HepG2 (cell line): ENCODE measurements around the gene SCYGR5. TPM values are rescaled to one million over a fixed set of nuclear protein-coding genes. Genes with fewer than 3 reads are reported as not detected.

Experiments
- ADNP ChIP-seq: sonication (generic); formaldehyde crosslinking; IDR thresholded peaks from 2 replicates; pipeline ENCODE4 v1.4.0; 2020; ENCODE audit warnings: missing genetic modification reagents
- AHDC1 ChIP-seq: sonication (generic); formaldehyde crosslinking; IDR thresholded peaks from 2 replicates; pipeline ENCODE4 v1.5.1; 2020; ENCODE audit warnings: mild to moderate bottlenecking, missing genetic modification reagents, borderline replicate concordance
- EHMT2 ChIP-seq: fragments of 200-600 bp; sonication (generic); IDR thresholded peaks from 2 replicates; pipeline ENCODE4 v1.7.0; 2017; ENCODE audit warnings: antibody characterized with exemption, low read depth, low read length, borderline replicate concordance
- FOSL2 ChIP-seq: sonication (generic); formaldehyde crosslinking; IDR thresholded peaks from 2 replicates; pipeline ENCODE4 v1.4.0; 2020; ENCODE audit warnings: missing genetic modification reagents
- FOXK1 ChIP-seq: sonication (generic); formaldehyde crosslinking; IDR thresholded peaks from 2 replicates; pipeline ENCODE4 v1.4.0; 2020; ENCODE audit warnings: low read depth, missing genetic modification reagents, borderline replicate concordance
- FOXP1 ChIP-seq, 2 experiments: fragments of 450-650 bp in 1 of 2; IDR thresholded peaks; 2 replicates each; pipeline ENCODE4 v1.6.1; 2017 to 2018; ENCODE audit warnings: antibody characterized with exemption in 1 of 2
- HDAC2 ChIP-seq: sonication (generic); formaldehyde crosslinking; IDR thresholded peaks from 2 replicates; pipeline ENCODE4 v1.4.0; 2020; ENCODE audit warnings: missing genetic modification reagents
- HNRNPL ChIP-seq: fragments of 200-400 bp; formaldehyde crosslinking; IDR thresholded peaks from 2 replicates; pipeline ENCODE4 v1.6.1; 2017; ENCODE audit warnings: mild to moderate bottlenecking, low read depth, low read length
- HOXA3 ChIP-seq: sonication (generic); formaldehyde crosslinking; IDR thresholded peaks from 2 replicates; pipeline ENCODE4 v1.5.0; 2020; ENCODE audit warnings: missing genetic modification reagents
- JUN ChIP-seq: sonication (generic); formaldehyde crosslinking; IDR thresholded peaks from 2 replicates; pipeline ENCODE4 v1.4.0; 2020; ENCODE audit warnings: mild to moderate bottlenecking, missing genetic modification reagents
- NCOA2 ChIP-seq: sonication (generic); formaldehyde crosslinking; IDR thresholded peaks from 2 replicates; pipeline ENCODE4 v1.8.0; 2022; ENCODE audit warnings: inconsistent platforms
- NFE2L2 ChIP-seq: fragments of 150-350 bp; IDR thresholded peaks from 2 replicates; pipeline ENCODE4 v1.6.1; 2014; ENCODE audit warnings: low read length
- PHF21A ChIP-seq: sonication (generic); formaldehyde crosslinking; IDR thresholded peaks from 2 replicates; pipeline ENCODE4 v1.5.0; 2020; ENCODE audit warnings: mild to moderate bottlenecking, missing genetic modification reagents
- SOX5 ChIP-seq: IDR thresholded peaks from 2 replicates; pipeline ENCODE4 v1.6.1; 2016; ENCODE audit warnings: borderline replicate concordance
- TBX3 ChIP-seq: fragments of 450-650 bp; IDR thresholded peaks from 2 replicates; pipeline ENCODE4 v1.6.1; 2017; ENCODE audit warnings: antibody characterized with exemption, mild to moderate bottlenecking, inconsistent platforms, borderline replicate concordance
- TIGD3 ChIP-seq: sonication (generic); formaldehyde crosslinking; IDR thresholded peaks from 2 replicates; pipeline ENCODE4 v1.5.1; 2020; ENCODE audit warnings: mild to moderate bottlenecking, missing genetic modification reagents, borderline replicate concordance
- ZNF24 ChIP-seq: fragments of 450-650 bp; IDR thresholded peaks from 2 replicates; pipeline ENCODE4 v1.6.1; 2017; ENCODE audit warnings: antibody characterized with exemption, mild to moderate bottlenecking
- ZNF260 ChIP-seq: sonication (generic); formaldehyde crosslinking; IDR thresholded peaks from 2 replicates; pipeline ENCODE4 v1.4.0; 2020; ENCODE audit warnings: missing genetic modification reagents, low read depth, mild to moderate bottlenecking, borderline replicate concordance
- ZNF335 ChIP-seq: sonication (generic); formaldehyde crosslinking; IDR thresholded peaks from 2 replicates; pipeline ENCODE4 v1.4.0; 2020; ENCODE audit warnings: missing genetic modification reagents
- ZNF615 ChIP-seq: sonication (generic); formaldehyde crosslinking; IDR thresholded peaks from 2 replicates; pipeline ENCODE4 v1.5.0; 2020; ENCODE audit warnings: mild to moderate bottlenecking, missing genetic modification reagents, borderline replicate concordance
- ZNF776 ChIP-seq: sonication (generic); formaldehyde crosslinking; IDR thresholded peaks from 2 replicates; pipeline ENCODE4 v1.4.0; 2020; ENCODE audit warnings: mild to moderate bottlenecking, missing genetic modification reagents
- ZZZ3 ChIP-seq: sonication (generic); formaldehyde crosslinking; IDR thresholded peaks from 2 replicates; pipeline ENCODE4 v1.4.0; 2020; ENCODE audit warnings: missing genetic modification reagents, mild to moderate bottlenecking, borderline replicate concordance
- polyA plus RNA-seq, 8 experiments: library from polyadenylated mRNA; depleted of rRNA in 3 of 8; stranded (reverse) in 7 of 8; unstranded in 1 of 8; fragments of >200 nt; fragmentation: Illumina TruSeq in 4 of 8; extraction: Trizol in 4 of 8; gene quantifications; 2 replicates each; pipeline versions ENCODE4 v1.2.1 to v1.2.3, GENCODE V29; 2011 to 2016; ENCODE audit warnings: low read depth in 4 of 8, missing spikeins in 1 of 8, mixed read lengths in 1 of 8; ENCODE audit not compliant: insufficient read depth in 1 of 8
- total RNA-seq, 5 experiments: library from RNA; depleted of rRNA; stranded (reverse); fragments of >200 nt; fragmentation: Illumina TruSeq; extraction: Trizol; gene quantifications; 2 replicates each; pipeline ENCODE4 v1.2.3, GENCODE V29; 2016; ENCODE audit warnings: low read depth in 1 of 5

SCYGR5 gene
- total and polyA plus RNA-seq, 2 of the 13 experiments (the other 11 are each of a cell fraction or from before 2014, with no cell fraction given): not detected

- TF ChIP-seq AHDC1 (CRISPR knock-in tag): peak; percentile 71; the same call in 1 of the 2 replicates
- no peak for TF ChIP-seq ZNF260
- TF ChIP-seq ZZZ3 (CRISPR knock-in tag): no peak
- TF ChIP-seq HDAC2: peak; percentile 90
- 0 out of 2 replicates have a peak, but pooled peaks have one; percentile 59 for TF ChIP-seq ZNF335 (CRISPR knock-in tag)
- peak; percentile 80; the same call in 1 of the 2 replicates for TF ChIP-seq FOXK1
- peak; percentile 69; the same call in 1 of the 2 replicates for TF ChIP-seq JUN (CRISPR knock-in tag)
- peak; percentile 77; the same call in 1 of the 2 replicates for TF ChIP-seq FOSL2
- TF ChIP-seq ZNF776 (CRISPR knock-in tag): no peak
- TF ChIP-seq EHMT2: peak; percentile 89; the same call in 1 of the 2 replicates
- peak; percentile 100 for TF ChIP-seq SOX5
- TF ChIP-seq HOXA3 (CRISPR knock-in tag): peak; percentile 27; the same call in 1 of the 2 replicates
- peak; percentile 76; the same call in 1 of the 2 replicates for TF ChIP-seq PHF21A (CRISPR knock-in tag)
- no peak for TF ChIP-seq HNRNPL
- TF ChIP-seq TIGD3 (CRISPR knock-in tag): no peak
- no peak for TF ChIP-seq ZNF615 (CRISPR knock-in tag)
- TF ChIP-seq NCOA2: peak; percentile 93
- TF ChIP-seq FOXP1 (IDR thresholded peaks at IDR 0.05): peak; percentile 97
- TF ChIP-seq FOXP1 (CRISPR knock-in tag; IDR thresholded peaks at IDR 0.05): peak; percentile 99
- 0 out of 2 replicates have a peak, but pooled peaks have one; percentile 1 for TF ChIP-seq NFE2L2
- TF ChIP-seq ADNP (CRISPR knock-in tag): no peak
- no peak for TF ChIP-seq ZNF24
- peak; percentile 96 for TF ChIP-seq TBX3
Observed at GRCh38 chr2:227643990-227644551, 22.5 kb upstream of the SCYGR5 start (continued).
